Lung microvascular endothelial cell (primary cell): ENCODE data around the gene DLG1. TPM values are rescaled to one million over a fixed set of nuclear protein-coding genes. Genes with fewer than 3 reads are reported as not detected.

Source experiments
- DNase-seq, 2 donors: peaks; one replicate each; pipeline versions ENCODE4 v3.0.0 to v3.0.0-alpha.2; 2010; ENCODE audit warnings: low read depth in 2 of 2
- total RNA-seq: library from RNA; depleted of rRNA; stranded (reverse); fragments of >200 nt; gene quantifications from 2 replicates; pipeline ENCODE4 v1.2.1, GENCODE V29; 2014

The DLG1 gene
- total RNA-seq, 1 donor from 2014 or later = 80.2 TPM

- no peak for DNase-seq
Observed at GRCh38 chr3:197175503-197175902, 122.9 kb downstream of the DLG1 start.

GRCh38 chr3:197174927-197175326 lies 123.5 kb downstream of the DLG1 start:
- DNase-seq = no peak

DNA sequence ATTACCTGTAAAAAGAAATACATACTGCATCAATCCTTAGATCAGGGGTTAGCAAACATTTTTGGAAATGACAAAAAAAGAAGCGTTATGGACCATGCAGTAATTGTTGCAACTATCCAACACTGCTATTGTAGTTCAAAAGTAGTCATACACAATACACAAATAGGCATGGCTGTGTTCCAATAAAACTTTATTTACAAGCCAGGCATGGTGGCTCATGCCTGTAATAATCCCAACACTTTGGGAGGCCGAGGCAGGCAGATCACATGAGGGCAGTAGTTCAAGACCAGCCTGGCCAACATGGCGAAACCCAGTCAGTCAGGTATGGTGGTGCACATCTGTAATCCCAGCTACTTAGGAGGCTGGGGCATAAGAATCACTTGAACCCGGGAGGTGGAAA lies 124.8 kb downstream of the DLG1 start:
- DNase-seq = no peak

DNA sequence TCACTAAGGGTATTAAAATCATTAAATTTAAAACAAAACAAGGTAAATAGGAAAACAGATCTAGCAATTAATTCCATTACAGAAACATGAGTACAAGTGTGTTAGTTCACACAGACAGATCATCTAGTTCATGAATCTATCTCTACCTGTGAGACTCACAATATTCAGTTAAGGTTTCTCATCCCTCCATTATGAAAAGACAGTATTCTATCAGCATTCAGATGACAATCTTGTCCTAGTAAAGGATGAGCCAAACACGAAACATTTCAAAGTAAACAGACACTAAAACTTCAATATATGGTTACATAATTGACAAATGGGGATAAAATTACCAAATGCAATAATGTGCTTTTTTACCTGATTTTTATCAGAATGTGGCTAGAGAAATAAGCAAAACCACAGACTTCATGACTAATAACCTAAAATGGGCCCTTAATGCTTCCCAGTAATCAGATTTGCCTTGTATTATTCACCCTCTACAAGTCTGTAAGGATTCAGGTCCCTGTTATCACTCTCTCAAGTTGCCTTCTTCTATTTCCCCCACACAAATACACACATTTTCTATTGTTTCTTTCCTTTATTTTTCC lies 126.8 kb downstream of the DLG1 start:
- DNase-seq = no peak

GRCh38 chr3:197169028-197169427 lies 129.4 kb downstream of the DLG1 start:
- DNase-seq = no peak

DNA sequence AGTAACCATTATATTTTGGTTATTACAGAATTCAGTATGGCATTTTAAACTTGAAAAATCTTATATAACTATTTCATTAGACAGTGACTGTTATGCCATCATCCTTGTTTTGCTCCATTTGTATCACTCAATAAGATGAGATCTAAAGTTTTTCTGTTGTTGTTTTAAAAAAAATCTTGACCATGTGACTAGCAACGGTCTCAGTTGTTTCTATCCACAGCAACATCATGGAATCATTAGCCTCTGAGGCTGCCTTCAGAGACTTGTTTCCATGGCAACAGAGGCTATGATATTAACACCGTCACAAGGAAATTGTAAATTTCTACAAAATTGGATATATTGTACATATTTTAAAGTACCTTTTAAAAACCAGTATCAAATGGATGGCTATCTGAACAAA lies 129.8 kb downstream of the DLG1 start:
- peak; percentile 42 to 72 for DNase-seq

- DNase-seq = no peak
Observed at GRCh38 chr3:197168063-197168462, 130.3 kb downstream of the DLG1 start.

GRCh38 chr3:197167549-197167948 lies 130.9 kb downstream of the DLG1 start:
- no peak for DNase-seq

DNA sequence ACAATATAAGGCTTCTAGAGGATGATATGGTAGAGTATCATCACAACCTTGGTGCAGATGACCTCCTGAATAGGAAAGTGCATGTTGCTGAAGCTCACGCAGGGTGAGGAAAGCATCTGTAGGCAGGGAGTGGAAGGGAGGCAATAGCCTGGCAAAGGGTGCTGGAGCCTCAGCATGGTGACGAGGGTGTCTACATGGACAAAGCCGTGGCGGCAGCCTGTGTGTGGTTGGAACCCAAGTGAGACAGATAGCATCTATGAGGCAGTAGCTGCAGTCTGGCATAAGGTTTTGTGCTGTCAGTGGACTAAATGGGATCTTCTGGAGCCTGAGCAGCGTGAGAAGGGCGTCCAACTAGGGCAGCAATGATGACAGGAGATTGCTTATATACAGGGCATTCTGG lies 132.5 kb downstream of the DLG1 start:
- DNase-seq = no peak

GRCh38 chr3:197155046-197155445 lies 143.4 kb downstream of the DLG1 start:
- no peak for DNase-seq

DNA sequence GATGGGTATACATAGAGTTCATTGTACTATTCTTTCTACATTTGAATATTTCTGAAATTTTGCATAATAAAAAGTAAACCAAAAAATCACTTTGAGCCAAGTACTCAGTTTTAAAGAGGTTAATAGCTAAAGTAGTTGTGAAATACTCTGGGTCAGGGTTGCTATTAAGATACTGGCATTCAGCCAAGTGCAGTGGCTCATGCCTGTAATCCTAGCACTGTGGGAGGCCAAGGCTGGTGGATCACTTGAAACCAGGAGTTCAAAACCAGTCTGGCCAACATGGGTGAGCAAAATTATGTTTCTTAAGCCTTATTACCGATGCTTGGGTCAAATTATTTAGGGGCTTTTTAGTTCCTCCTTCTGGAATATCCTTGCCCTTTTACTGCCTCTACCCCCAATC lies 146.8 kb downstream of the DLG1 start:
- peak; percentile 43 to 55 for DNase-seq

DNA sequence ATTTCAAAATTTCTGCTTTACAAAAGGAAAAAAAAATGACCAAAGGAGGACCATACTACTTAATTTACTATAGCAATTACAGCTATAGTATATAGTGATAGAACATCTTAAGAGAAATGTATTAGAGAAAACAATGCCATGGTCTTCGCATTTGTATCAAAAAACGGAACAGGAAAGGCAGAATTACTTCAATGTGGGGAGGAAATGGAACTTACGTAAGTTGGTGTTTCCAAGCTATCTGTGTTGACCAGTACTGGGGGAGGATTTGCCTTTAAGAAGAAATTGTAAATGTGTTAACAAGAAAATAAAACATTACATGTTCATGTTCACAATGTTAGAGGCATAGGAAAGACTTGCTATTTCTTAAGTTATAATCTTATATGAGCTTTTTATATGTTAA lies 148.9 kb downstream of the DLG1 start:
- peak; percentile 41 to 71 for DNase-seq

DNA sequence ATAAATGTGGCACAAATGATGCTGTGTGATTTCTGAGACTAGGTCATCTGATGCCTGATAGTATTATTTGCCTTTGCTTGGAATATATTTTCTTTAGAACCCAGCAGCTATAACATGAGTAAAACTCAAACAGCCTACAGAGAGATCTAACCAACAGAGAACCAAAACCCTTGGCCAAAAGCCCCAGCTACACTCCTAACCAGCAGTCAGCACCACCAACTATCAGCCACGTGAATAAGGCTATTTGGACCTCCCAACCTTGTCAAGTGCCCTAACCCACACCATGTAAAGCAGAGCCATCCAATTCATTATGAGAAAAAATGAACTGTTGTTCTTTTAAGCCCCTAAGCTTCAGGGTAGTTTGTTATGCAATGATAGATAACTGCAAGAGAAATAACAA lies 154.2 kb downstream of the DLG1 start:
- no peak for DNase-seq

DNA sequence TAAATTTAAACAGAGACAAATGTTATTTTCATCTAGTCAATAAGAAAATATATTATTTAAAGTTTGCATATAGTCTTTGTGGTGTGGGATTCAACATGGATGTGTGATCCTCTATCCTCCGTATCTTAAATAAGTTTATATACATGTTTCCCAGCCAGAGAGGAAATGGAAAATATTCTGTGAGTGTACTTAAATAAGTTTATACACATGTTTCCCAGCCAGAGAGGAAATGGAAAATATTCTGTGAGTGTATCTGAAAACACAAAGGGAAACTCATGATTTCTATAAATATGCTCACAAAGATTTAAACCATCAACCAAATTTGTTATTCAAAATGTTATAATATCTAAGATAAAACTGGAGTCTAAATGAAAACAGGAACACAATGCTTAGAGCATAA lies 158.8 kb downstream of the DLG1 start:
- DNase-seq = peak; percentile 29 to 94

DNA sequence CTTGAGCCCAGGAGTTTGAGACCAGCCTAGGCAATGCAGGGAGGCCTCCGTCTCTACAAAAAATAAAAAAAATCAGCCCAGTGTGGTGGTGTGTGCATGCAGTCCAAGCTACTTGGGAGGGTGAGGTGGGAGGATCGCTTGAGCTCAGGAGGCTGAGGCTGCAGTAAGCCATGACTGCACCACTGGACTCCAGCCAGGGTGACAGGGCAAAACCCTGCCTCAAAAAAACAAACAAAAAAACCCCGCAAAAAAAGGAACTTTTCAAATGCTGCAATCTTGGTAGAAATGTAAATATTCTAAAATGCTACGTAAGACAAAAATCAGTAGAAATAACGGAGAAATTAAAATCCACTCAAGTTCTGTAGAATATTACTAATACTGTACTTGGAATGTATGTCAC lies 160.7 kb downstream of the DLG1 start:
- DNase-seq = peak; percentile 10 to 24

- no peak for DNase-seq
Observed at GRCh38 chr3:197136744-197137143, 161.7 kb downstream of the DLG1 start.

GRCh38 chr3:197135212-197135611 lies 163.2 kb downstream of the DLG1 start:
- DNase-seq = peak; percentile 23 to 84

DNA sequence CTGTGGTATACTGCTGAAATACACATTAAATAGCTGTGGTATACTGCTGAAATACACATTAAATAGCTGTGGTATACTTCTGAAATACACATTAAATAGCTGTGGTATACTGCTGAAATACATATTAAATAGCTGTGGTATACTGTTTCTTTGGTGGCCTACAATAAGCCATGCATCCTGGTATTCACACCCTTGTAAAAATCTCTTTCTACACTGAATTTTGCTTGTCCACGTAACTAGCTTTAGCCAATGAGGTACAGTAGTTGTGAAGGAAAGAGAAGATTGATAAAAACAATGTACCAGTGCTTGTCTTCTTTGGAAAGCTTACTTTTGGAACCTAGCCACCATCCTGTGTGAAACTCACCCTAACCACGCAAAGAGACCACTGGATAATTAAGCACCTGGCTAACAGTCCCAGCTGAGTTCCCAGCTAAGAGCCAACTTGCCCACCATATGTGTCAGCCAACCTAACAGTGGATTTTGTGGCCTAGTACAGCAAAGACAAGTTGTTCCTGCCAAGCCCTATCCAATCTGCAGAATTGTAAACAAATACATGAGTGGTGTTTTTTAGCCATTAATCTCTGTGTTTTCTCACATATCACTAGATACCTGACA lies 165.4 kb downstream of the DLG1 start:
- DNase-seq = no peak

DNA sequence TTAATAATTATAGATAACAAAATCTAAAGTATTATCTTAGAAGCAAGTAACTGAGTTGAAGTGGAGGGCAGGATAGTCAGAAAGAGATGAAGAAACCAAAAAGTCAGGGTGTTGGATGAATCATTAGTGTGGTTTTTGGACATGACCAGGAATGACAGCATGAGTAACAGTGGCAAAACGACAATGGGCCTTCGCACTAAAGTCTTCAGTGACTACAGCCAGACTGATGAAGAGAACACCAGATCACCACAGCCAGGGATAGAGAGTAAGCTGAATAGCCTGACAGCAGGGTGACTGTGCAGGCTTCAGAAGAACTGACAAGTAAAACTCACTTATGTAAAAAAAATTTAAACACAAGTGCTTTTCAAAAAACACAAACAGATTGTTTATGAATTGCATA lies 172.8 kb downstream of the DLG1 start:
- DNase-seq = peak in 1 of 2 donors; percentile 7

- DNase-seq = no peak
Observed at GRCh38 chr3:197124713-197125112, 173.7 kb downstream of the DLG1 start.

GRCh38 chr3:197122394-197122793 lies 176.0 kb downstream of the DLG1 start:
- no peak for DNase-seq

DNA sequence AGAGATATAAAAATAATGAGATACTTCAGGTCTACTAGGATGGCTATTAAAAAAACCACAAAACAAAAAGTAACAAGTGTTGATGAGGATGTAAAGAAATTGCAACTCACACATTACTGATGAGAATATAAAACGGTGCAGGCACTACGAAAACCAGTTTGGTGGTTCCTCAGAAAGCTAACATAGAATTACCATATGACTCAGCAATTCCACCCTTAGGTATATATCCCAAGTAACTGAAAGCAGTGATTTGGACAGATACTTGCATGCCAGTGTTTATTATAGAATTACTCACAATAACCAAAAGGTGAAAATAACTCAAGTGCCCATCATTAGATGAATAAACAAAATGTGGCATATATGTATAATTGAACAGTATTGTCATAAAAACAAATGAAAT lies 181.3 kb downstream of the DLG1 start:
- no peak for DNase-seq

DNA sequence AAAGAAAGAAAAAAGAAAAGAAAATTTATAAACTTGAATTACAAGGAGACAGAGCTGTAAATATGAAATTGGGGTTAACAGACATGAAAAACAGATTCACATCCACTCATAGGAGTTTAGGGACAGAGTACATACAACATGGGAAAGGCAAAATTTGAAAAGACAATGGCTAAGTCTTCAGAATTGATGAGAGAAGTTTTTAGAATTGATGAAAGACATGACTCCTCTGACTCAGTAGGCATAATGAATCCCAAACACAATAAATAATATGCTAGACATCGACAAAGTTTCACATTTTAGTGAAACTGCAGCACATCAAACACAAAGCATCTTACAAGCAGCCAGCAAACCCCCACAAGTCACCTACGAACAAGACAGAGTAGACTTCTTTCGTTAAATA lies 184.4 kb downstream of the DLG1 start:
- DNase-seq = no peak

DNA sequence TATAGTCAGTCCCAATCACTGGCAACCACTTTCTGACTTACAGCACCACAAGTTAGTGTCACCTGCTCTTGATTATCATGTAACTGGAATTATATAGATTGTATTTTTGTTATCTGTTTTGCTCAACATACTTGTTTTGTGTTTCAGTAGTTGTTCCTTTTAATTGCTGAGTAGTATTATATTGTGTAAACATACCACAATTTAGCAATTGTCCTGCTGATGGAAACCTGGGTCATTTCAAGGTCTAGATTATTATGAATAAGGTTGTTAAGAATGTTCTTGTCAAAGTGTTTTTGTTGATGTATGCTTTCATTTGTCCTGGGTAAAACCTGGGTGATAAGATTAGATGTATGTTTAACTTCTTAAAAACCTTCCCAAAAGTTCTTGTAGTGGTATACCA lies 186.7 kb downstream of the DLG1 start:
- no peak for DNase-seq
